HCT116 (cell line): Measurements from ENCODE around the gene SLC2A9. TPM values are rescaled to one million over a fixed set of nuclear protein-coding genes. Genes with fewer than 3 reads are reported as not detected.

Experiments used
- ATAC-seq: fragments of 200-7000 bp; cut with Tn5 transposase; 2 replicates; pipeline ENCODE4 v1.9.1; 2020; ENCODE audit warnings: mild to moderate bottlenecking, moderate library complexity
- BruUV-seq: library from RNA; stranded (reverse); fragments of 400-500 nt; replicated peaks from 2 replicates; lab custom pipeline; 2021; lab: Mats Ljungman, UMichigan
- CTCF ChIA-PET: fragments of 300-600 bp; sonication (Branson Sonifier 250); formaldehyde crosslinking; loops from one replicate; lab custom pipeline; 2021; ENCODE audit warnings: antibody characterized with exemption; lab: Charles Lee
- POLR2A ChIA-PET: fragments of 300-600, 350-600 bp; sonication (Branson Sonifier 250); formaldehyde crosslinking; loops from one replicate; lab custom pipeline; 2021; ENCODE audit warnings: antibody characterized with exemption; lab: Charles Lee
- RAD21 ChIA-PET, 2 experiments: fragments of 300-600 bp; sonication (Branson Sonifier 250); formaldehyde crosslinking; loops; one replicate each; lab custom pipeline; 2023; ENCODE audit warnings: low total read pairs in 2 of 2; ENCODE audit not compliant: uncharacterized antibody in 2 of 2, unreplicated experiment in 2 of 2, low non-redundant PET in 1 of 2; lab: Charles Lee
- DNase-seq: peaks from one replicate; pipeline ENCODE4 v3.0.0-alpha.2; 2010; ENCODE audit warnings: low read depth, low spot score
- H2AFZ ChIP-seq: fragments of 200-600 bp; shearing (Covaris generic), sonication (generic); 2 replicates; pipeline ENCODE4 v1.6.1; 2017; ENCODE audit warnings: low read depth, mixed run types, mixed read lengths, antibody characterized with exemption, low read length; ENCODE audit not compliant: poor library complexity, severe bottlenecking
- H3K27ac ChIP-seq: 2 replicates; pipeline ENCODE4 v1.5.1; 2012; ENCODE audit warnings: low read depth, low read length
- H3K27me3 ChIP-seq: fragments of 200-600 bp; sonication (generic); 2 replicates; pipeline ENCODE4 v1.6.1; 2016; ENCODE audit warnings: mixed run types, low read length, mixed read lengths; ENCODE audit not compliant: insufficient read depth
- H3K36me3 ChIP-seq, 2 experiments: fragments of 200-500 bp in 1 of 2; fragments of 200-600 bp in 1 of 2; sonication (Bioruptor generic) in 1 of 2; sonication (generic) in 1 of 2; 2 replicates each; pipeline versions ENCODE4 v1.5.1 to v1.6.1; 2014 to 2016; ENCODE audit warnings: low read length in 2 of 2, inconsistent platforms in 1 of 2, mixed read lengths in 1 of 2, mixed run types in 1 of 2; ENCODE audit not compliant: insufficient read depth in 2 of 2, control insufficient read depth in 1 of 2
- H3K4me1 ChIP-seq, 2 experiments: fragments of 200-600 bp in 1 of 2; sonication (generic) in 1 of 2; 2 replicates each; pipeline versions ENCODE4 v1.5.1 to v1.6.1; 2012 to 2017; ENCODE audit warnings: low read length in 2 of 2, inconsistent platforms in 1 of 2, mild to moderate bottlenecking in 1 of 2, mixed read lengths in 1 of 2, mixed run types in 1 of 2, moderate library complexity in 1 of 2; ENCODE audit not compliant: insufficient read depth in 2 of 2, control insufficient read depth in 1 of 2
- H3K4me2 ChIP-seq: fragments of 200-600 bp; sonication (generic); 2 replicates; pipeline ENCODE4 v1.6.1; 2017; ENCODE audit warnings: mixed run types, low read length, mixed read lengths
- H3K4me3 ChIP-seq, 2 experiments: fragments of 200-600 bp in 1 of 2; sonication (generic) in 1 of 2; replicated peaks in 1 of 2; 2 replicates each; pipeline ENCODE4 v1.5.1; 2011 to 2016; ENCODE audit warnings: low read length in 2 of 2, control low read depth in 1 of 2, low read depth in 1 of 2, mild to moderate bottlenecking in 1 of 2, mixed read lengths in 1 of 2, mixed run types in 1 of 2
- H3K79me2 ChIP-seq: fragments of 200-600 bp; sonication (generic); 2 replicates; pipeline ENCODE4 v1.6.1; 2017; ENCODE audit warnings: mild to moderate bottlenecking, mixed run types, low read length, moderate library complexity, mixed read lengths; ENCODE audit not compliant: insufficient read depth
- H3K9ac ChIP-seq: fragments of 200-600 bp; sonication (generic); 2 replicates; pipeline ENCODE4 v1.6.1; 2016; ENCODE audit warnings: low read length, mixed read lengths
- H3K9me2 ChIP-seq: fragments of 200-600 bp; sonication (generic), shearing (Covaris generic); 2 replicates; pipeline ENCODE4 v1.6.1; 2017; ENCODE audit warnings: mixed run types, mild to moderate bottlenecking, moderate library complexity; ENCODE audit not compliant: insufficient read depth
- H3K9me3 ChIP-seq, 2 experiments: fragments of 200-500 bp in 1 of 2; fragments of 200-600 bp in 1 of 2; sonication (Bioruptor generic) in 1 of 2; sonication (generic) in 1 of 2; 2 replicates each; pipeline ENCODE4 v1.6.1; 2014 to 2017; ENCODE audit warnings: low read length in 2 of 2, mixed read lengths in 2 of 2, inconsistent platforms in 1 of 2, low read depth in 1 of 2, mild to moderate bottlenecking in 1 of 2, mixed run types in 1 of 2, moderate library complexity in 1 of 2; ENCODE audit not compliant: control insufficient read depth in 1 of 2, insufficient read depth in 1 of 2
- H4K20me1 ChIP-seq: fragments of 200-600 bp; sonication (generic), shearing (Covaris generic); 2 replicates; pipeline ENCODE4 v1.6.1; 2017; ENCODE audit warnings: mixed run types, mild to moderate bottlenecking, moderate library complexity; ENCODE audit not compliant: insufficient read depth
- CBX3 ChIP-seq: IDR thresholded peaks from 2 replicates; pipeline ENCODE4 v1.6.1; 2012; ENCODE audit warnings: low read depth
- CEBPB ChIP-seq: IDR thresholded peaks from 2 replicates; pipeline ENCODE4 v1.6.1; 2012; ENCODE audit warnings: low read depth
- CTCF ChIP-seq, 3 experiments: fragments of 200-600 bp in 1 of 3; sonication (generic) in 1 of 3; IDR thresholded peaks in 2 of 3; conservative IDR thresholded peaks in 1 of 3; 2 replicates each; pipeline ENCODE4 v1.5.1; 2012 to 2017; ENCODE audit warnings: low read depth in 2 of 3, low read length in 2 of 3, antibody characterized with exemption in 1 of 3, borderline replicate concordance in 1 of 3, control low read depth in 1 of 3, mild to moderate bottlenecking in 1 of 3, mixed read lengths in 1 of 3, mixed run types in 1 of 3, moderate library complexity in 1 of 3; ENCODE audit not compliant: insufficient read depth in 1 of 3
- EGR1 ChIP-seq: IDR thresholded peaks from 2 replicates; pipeline ENCODE4 v1.6.1; 2012; ENCODE audit warnings: low read depth
- ELF1 ChIP-seq: IDR thresholded peaks from 2 replicates; pipeline ENCODE4 v1.6.1; 2012; ENCODE audit warnings: low read depth, borderline replicate concordance
- EZH2 ChIP-seq: fragments of 200-600 bp; sonication (generic); IDR thresholded peaks from 2 replicates; pipeline ENCODE4 v1.6.1; 2017; ENCODE audit warnings: antibody characterized with exemption, mixed run types
- EZH2phosphoT487 ChIP-seq: fragments of 200-600 bp; IDR thresholded peaks from 2 replicates; pipeline ENCODE4 v1.6.1; 2018; ENCODE audit warnings: antibody characterized with exemption, borderline replicate concordance
- FOSL1 ChIP-seq: IDR thresholded peaks from 2 replicates; pipeline ENCODE4 v1.6.1; 2012; ENCODE audit warnings: low read depth
- MAX ChIP-seq: IDR thresholded peaks from 2 replicates; pipeline ENCODE4 v1.6.1; 2012
- POLR2A ChIP-seq: IDR thresholded peaks from 2 replicates; pipeline ENCODE4 v1.7.0; 2011; ENCODE audit warnings: borderline replicate concordance; ENCODE audit not compliant: insufficient read depth, insufficient read length; ENCODE audit errors: extremely low read depth
- POLR2AphosphoS5 ChIP-seq: IDR thresholded peaks from 2 replicates; pipeline ENCODE4 v1.6.1; 2011; ENCODE audit warnings: mild to moderate bottlenecking, low read depth, low read length, moderate library complexity
- RAD21 ChIP-seq: IDR thresholded peaks from 2 replicates; pipeline ENCODE4 v1.6.1; 2012; ENCODE audit warnings: low read depth, mild to moderate bottlenecking
- REST ChIP-seq: IDR thresholded peaks from 2 replicates; pipeline ENCODE4 v1.6.1; 2012; ENCODE audit warnings: low read depth
- SIN3A ChIP-seq: IDR thresholded peaks from 2 replicates; pipeline ENCODE4 v1.6.1; 2012; ENCODE audit warnings: low read depth
- SP1 ChIP-seq: IDR thresholded peaks from 2 replicates; pipeline ENCODE4 v1.6.1; 2012; ENCODE audit warnings: low read depth
- SRF ChIP-seq: IDR thresholded peaks from 2 replicates; pipeline ENCODE4 v1.6.1; 2012; ENCODE audit warnings: low read depth
- YY1 ChIP-seq: IDR thresholded peaks from 2 replicates; pipeline ENCODE4 v1.6.1; 2011; ENCODE audit warnings: low read length, low read depth, moderate library complexity, mild to moderate bottlenecking; ENCODE audit not compliant: insufficient replicate concordance; ENCODE audit errors: extremely low read depth
- ZFX ChIP-seq: fragments of 450-650 bp; IDR thresholded peaks from 2 replicates; pipeline ENCODE4 v1.6.1; 2017
- ZNF274 ChIP-seq: fragments of 200-500 bp; sonication (Bioruptor generic); IDR thresholded peaks from 2 replicates; pipeline ENCODE4 v1.6.1; 2014; ENCODE audit warnings: mild to moderate bottlenecking, low read depth, low read length, inconsistent platforms
- intact Hi-C: fragments of 100-400 bp; cut with micrococcal nuclease; formaldehyde crosslinking; loops from 2 replicates; pipeline ENCODE4 v1.10.0; 2022
- total RNA-seq: library from RNA; stranded (reverse); gene quantifications from one replicate; pipeline ENCODE4 v1.2.1, GENCODE V29; 2021; ENCODE audit not compliant: unreplicated experiment

Gene SLC2A9
- total RNA-seq, 1 experiment from 2014 or later: 2.2 TPM

GRCh38 chr4:9903317-9903716 is 118.0 kb downstream of the SLC2A9 start:
- no TSS peak for BruUV-seq
- intact Hi-C loops: no loop called here
- ChIA-PET POLR2A (no interaction called here), RAD21 (interaction anchor here in 1 of 2 experiments (0.7 kb wide), 1 partner anchor 76 kb away, joined by 4 read pairs; no protein-coding TSS in a partner anchor), CTCF (no interaction called here)
- no peak overlapping the region for H3K27ac ChIP-seq
- H3K79me2 ChIP-seq: no peaks in the 10 kb centered on the region
- DNase-seq (no peak), ATAC-seq (no peak)
- no peaks in the 10 kb centered on the region for H3K9me3 ChIP-seq
- no peaks in the 10 kb centered on the region for H3K36me3 ChIP-seq
- H3K4me1 ChIP-seq: peaks cover 0 to 9% of the 10 kb centered on the region in 2 experiments; a peak in 1 of 4 replicates
- no peaks in the 10 kb centered on the region for H4K20me1 ChIP-seq
- no peak overlapping the region for H2AFZ ChIP-seq
- TF ChIP-seq MAX: no peak
- no peak for TF ChIP-seq CEBPB
- TF ChIP-seq FOSL1: no peak
- no peak for TF ChIP-seq SIN3A
- no peak for TF ChIP-seq REST
- TF ChIP-seq EZH2: no peak
- no peak for TF ChIP-seq CBX3
- TF ChIP-seq POLR2AphosphoS5: no peak
- TF ChIP-seq CTCF (IDR thresholded peaks at IDR 0.05 in 2 of 3, conservative IDR thresholded peaks at IDR 0.05 in 1 of 3; ENCODE audit: borderline replicate concordance in 1 of 3, insufficient read depth in 1 of 3, low read depth in 2 of 3, low read length in 2 of 3): no peak
- TF ChIP-seq SP1: no peak
- no peak for TF ChIP-seq EGR1
- no peak for TF ChIP-seq ELF1
- TF ChIP-seq POLR2A: no peak
- TF ChIP-seq SRF: no peak
- TF ChIP-seq RAD21: no peak
- TF ChIP-seq ZNF274: no peak
- TF ChIP-seq YY1: no peak
- no peak for TF ChIP-seq EZH2phosphoT487
- no peak for TF ChIP-seq ZFX
- no peaks in the 10 kb centered on the region for H3K27me3 ChIP-seq
- H3K4me3 ChIP-seq: no peak overlapping the region
- no peaks in the 10 kb centered on the region for H3K9me2 ChIP-seq
- no peak overlapping the region for H3K4me2 ChIP-seq
- no peak overlapping the region for H3K9ac ChIP-seq
